Activated T-cell treated with anti-CD3 and anti-CD28 coated beads for 24 hours (primary cell): ENCODE measurements around the gene GLYATL1.
A peak's percentile ranks its signal among the peaks of the same experiment; 100 is the strongest.

Experiments
- DNase-seq: peaks from one replicate; pipeline ENCODE4 v3.0.0-alpha.2; 2020; ENCODE audit warnings: low read depth

GLYATL1 gene, protein sequence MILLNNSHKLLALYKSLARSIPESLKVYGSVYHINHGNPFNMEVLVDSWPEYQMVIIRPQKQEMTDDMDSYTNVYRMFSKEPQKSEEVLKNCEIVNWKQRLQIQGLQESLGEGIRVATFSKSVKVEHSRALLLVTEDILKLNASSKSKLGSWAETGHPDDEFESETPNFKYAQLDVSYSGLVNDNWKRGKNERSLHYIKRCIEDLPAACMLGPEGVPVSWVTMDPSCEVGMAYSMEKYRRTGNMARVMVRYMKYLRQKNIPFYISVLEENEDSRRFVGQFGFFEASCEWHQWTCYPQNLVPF

DNA sequence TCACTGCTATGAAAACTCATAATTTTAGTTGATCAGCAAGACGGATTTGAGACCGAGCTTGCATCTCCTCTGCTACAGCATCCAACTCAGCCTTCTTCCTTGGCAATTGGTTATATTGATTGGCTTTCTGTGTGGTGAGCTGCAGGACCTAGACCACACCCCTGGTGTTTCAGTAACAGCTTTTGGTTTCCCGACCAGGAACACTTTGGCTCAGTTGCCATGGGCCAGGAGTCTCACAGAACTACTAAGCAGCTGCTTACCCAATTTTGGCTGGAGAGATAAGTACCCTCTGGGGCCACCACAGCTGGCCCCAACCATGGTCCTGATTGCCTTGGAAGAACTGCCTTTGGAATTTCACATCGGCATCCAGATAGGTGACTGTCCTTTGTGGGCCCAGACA is at the start of gene GLYATL1:
Gene GLYATL1 (plus strand): TSS at position 212 of the 400 bp plus-strand sequence. CDS start 7,600 bp downstream, outside the sequence.
- no peak for DNase-seq

DNA sequence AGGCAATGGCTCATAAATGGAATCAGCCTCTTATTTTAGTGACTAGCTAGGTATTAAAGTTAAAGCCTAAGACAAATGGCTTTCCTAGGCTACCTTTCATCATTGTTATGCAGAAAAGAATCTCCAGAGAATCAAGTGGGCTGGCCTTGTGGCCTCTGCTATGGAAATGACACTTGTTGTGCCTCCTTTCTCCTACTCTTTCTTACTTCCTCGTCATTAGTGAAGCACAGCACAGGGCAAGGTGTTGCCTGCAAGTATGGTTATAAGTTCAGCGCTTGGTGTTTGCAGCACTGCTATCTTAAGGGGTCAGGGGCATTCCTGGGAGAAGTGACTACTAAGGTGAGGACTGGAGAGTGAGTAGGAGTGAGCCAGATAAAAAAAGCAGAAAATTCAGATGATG is 45.4 kb upstream of the GLYATL1 start:
- no peak for DNase-seq

DNA sequence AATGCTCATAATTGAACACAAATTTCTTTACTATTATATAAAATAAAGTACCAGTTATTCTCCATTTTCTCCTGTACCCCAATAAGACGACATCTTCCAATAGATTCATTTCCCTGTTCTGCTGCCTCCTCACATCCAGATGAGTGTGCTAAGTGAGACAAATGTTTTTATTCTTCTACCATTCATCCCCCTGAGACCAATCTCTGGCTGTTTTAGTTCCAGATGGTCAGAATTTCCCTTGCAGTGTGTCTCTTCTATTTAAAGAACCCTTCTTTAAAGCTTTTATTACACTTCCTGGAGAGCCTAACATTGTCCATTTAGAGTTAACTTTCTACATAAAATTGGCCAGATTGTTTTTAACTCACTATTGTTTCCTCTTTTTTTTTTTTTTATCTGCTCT is 41.2 kb upstream of the GLYATL1 start:
- DNase-seq = no peak

DNA sequence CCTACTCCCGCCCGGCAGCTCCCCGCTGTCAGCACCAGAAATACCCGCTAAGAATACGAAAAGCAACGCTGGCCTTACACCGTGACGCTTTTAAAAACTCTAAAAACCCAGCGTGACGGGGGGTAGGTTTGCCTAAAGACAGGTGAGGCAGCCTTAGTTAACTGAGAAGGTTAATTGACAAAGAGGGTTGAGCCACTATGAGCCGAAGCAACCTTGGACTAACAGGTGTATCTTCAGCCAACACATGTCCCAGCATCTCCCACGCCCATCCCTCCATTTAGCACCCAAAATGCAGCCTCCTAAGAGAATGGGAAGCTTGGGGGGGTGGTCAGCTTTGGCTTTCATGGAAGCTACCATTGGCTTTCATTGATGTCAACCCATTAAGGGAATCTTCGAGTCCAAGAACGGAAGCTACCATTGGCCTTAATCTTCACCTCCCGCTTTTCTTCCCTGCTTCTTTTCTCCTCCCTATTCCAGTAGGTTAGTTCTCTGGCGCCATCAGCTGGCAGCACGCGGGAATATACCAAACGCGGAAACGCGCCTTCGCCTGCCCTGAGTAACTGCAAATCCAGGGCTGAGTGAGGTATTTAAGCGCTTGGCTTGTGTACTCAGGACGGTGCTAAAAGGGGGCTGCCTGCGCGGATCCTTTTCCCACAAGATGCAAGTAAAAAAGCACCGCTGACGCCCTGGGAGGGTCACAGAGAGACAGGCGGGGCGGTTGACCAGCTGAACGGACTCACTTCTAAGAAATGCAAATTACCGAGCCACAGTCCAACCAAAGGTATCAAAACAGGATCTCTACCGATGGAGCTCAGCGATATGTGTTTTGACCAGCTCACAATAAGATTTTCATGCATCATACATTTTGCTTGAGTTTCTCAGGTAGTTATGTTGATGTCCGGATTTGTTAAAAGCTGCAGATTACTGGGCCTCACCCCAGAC is 38.5 kb upstream of the GLYATL1 start:
- DNase-seq = peak; percentile 10

DNA sequence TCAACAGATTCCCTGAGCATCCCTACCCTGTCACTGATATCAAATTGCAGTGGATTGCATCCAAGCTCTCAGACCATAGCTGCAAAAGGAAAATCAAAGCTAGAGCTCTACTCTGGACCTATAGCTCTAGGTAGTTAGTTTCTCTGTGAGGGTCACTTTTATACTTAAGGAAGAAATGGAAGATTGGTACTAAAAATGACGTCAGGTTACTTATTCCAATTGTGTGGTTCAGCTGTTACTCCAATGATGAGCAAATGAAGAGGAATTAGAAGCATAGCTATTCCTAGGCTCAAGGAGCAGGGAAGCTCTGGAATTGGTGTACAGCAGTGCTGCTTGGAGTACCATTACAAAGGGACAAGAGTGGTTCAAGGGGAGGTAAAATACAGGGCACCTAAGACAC is 36.4 kb upstream of the GLYATL1 start:
- DNase-seq = no peak

DNA sequence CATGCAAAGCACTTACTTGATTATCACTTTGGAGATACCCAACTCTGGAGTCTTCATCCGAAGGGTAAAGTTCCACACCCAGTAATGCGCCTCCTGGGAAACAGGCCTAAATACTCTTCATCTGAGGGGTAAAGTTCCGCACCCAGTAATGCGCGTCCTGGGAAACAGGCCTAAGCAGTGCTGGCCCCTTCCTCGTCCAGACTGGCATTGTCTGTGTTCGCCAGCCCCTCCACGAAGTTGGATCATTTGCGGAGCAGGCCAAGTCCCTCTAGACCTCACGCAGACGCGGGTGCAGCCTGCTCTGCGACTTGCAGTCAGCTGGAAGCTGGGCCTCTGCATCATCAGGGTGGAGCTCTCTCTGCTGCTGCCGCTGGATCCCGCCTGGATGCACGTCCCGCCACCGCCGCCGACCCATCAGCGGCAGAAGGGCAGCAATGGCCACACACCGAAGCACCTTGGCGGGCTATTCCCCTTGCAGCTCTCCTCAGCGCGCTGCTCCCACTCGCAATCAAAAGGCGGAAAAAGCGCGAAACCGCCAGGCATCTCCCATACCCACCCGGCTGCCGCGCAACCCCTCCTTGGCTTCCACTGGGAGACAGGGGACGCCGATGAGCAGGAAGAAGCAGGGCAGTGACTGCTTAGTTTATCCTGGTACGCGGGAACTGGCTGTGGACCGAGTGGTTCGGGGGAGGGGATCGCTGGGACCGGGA is 34.1 kb upstream of the GLYATL1 start:
- no peak for DNase-seq

DNA sequence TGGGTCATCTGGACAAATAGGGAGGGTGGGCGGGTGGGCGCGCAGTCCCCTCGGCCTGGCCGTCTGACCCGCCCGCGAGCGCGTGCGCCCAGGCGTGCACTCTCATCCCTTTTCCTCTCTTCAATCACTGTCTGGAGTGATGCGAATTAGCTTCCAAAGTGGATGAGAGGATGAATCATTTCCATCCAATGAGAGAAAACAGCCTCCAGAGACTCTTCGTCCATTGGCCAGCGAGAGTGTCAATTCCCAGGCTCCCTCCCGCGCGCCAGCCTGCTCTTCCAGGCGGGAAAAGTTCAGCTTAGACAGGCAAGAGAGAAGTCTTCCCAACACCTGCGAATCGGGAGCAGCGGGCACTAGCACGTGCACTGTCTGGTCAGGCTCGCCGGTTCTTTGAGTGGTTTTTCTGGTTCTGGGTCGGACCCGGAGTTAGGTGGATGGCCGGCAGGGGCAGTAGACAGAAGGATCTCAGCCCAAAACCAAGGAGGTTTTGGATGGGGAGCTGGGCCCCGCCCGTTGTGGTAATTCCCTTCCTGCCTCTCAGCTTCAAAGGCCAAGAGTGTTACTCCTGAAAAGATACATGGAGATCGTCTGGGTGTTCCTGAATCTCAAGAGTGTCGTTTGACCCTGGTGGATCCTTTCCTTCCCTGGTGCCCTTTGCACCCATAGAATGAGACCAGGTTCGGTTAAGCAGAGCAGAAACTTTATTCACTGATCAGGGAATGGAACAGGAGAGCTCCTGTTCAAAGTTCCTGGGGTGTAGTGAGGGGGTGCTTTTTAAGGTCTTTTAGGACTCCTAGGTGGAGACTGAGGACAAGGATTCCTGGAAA is 33.4 kb upstream of the GLYATL1 start:
- no peak for DNase-seq

DNA sequence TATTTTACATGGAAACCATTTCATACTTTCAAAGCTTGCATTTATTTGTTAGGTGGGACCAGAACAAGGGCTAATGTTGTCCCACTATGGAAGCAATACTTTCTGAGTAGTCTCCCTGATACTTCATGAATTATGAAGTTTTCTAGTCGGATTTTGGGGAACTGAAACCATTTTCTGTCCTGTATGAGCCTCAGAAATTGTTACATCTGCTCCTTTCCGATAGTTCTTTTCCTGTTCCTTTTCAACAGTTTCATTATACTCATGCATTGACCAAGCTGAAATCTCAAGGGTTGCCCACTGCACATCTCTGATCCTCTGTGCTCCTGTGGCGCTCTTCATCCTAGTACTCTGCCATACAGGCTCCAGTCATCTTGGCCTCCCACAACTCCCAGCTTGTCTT is 31.5 kb upstream of the GLYATL1 start:
- no peak for DNase-seq

DNA sequence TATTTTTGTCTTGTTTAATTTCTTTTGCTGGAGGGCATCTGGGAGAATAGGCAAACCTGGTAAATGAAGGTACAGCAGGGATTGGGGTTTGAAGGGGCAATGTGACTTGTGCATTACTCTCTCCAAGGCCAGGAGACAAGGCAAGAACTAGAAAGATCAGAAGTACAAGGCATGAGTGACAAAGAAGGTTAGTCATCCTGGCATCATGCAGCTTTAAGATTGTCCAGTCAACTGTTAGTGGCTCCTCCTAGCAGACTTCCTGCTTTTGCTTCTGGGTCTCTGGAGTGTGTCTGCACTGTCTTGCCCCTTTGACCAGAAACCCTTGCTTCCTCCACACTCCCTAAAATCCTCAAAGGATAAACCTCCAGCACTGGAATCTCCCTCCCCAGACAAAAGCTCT is 27.2 kb upstream of the GLYATL1 start:
- DNase-seq = no peak

DNA sequence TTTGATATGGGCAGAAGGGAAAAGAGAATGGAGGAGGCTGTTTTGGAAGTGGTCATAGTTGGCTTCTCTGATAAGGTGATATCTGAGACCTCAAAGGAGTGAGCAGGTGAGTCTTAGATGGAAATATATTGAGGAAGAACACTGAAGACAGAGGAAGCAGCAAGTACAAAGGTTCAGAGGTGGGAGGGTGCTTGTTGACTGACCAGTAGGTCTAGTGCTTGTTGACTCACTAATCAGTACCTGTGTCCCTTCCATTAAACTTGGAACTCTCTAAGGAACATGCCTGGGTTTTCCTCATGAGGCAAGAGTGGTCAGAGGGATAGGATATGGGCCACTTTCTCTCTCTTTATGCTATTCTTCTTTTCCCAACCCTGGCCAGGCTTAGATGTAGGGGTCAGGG is 25.6 kb upstream of the GLYATL1 start:
- no peak for DNase-seq

DNA sequence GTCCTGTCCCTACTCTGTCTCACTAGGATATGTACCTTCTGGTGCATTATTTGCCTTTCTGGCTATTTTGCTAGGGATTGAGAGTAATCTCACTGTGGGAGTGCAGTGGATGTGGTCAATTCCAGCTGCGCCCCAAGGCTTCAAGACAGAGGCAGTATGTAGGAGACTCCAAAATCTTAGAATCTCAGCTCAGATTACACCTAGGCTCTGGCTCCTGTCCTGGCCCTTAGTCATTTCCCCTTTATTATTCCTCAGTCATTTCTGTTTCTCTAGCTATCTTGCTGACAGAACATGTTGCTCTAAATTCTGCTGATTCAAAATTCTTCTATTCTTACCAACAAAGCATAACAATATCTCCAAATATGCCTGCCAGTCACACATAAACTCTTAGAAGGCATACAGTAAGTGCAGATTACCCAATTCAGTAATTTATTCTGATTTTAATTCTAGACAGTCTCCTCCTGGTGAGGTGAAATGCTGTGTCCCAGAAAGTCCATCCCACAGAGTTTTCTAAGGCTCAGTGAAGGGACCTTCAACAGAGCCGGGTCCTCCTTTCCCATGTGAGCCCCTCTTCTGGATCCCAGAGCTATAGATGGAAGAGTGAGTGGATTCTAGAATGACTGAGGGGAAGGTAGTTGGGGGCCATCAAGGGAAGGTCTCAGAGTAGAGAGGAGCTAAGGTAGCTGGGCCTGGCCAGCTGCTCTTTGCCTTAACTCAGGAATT is 24.3 kb upstream of the GLYATL1 start:
- no peak for DNase-seq

DNA sequence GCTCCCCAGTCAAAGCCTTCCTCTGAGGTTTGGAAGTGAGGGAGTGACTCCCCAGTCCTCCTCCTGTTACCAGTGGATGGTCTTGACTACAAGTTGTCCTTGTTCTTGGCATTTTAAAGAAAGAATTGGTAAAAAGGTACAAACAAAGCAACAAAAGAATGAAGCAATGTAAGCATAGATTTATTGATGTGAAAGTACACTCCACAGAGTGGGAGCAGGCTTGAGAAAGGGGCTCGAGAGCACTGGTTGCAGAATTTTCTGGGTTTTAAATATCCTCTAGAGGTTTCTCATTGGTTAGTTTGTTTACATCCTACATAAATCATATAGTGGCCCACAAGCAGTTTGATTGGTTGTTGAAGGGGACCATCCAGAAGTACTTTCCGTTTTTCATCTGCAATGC is 22.7 kb upstream of the GLYATL1 start:
- DNase-seq = no peak

DNA sequence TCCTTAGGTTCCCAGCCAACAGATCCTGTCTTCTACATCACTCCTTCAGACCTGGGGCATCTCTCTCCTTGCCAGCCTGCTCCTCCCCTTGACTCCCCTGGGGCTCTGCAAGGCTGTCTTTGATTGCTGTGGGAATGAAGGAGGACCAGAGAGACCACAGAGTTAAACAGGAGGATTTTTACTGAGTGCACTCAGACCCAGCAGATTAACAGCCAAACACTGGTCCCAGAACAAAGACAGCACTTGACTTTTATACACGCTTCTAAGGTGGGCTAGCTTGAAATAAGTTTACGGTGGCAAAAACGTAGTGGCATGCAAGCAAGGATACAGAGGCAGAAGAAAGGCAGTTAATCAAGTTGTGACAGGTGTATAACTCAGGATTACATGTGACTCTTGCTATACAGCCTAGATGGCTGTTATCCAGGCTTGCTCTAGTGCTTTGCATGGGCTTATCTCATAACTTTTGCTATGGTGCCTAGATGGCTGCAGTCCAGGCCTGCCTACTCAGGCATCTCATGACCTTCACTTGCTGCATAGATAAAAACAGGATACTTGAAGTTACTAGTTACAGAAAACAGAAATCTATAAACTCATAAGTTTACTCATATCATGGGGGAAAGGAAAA is 22.0 kb upstream of the GLYATL1 start:
- DNase-seq = no peak

DNA sequence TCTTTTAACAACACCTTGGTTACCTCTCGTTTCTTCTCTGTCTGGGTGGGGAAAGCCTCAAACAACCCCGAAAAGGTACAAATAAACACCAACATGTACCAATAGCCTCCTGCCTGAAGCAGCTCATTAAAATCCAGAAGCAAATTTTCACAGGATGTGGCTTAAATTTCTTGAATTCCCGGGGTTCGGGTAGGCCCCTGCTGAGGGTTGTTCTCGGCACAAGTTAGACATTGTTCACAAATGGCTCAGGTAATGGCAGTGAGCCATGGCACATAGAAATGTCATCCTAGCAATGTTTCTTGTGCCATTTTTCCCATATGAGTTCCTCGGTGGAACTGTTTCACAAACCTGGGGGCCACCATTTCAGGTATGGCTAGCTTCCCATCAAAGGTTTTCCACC is 19.7 kb upstream of the GLYATL1 start:
- DNase-seq = no peak

DNA sequence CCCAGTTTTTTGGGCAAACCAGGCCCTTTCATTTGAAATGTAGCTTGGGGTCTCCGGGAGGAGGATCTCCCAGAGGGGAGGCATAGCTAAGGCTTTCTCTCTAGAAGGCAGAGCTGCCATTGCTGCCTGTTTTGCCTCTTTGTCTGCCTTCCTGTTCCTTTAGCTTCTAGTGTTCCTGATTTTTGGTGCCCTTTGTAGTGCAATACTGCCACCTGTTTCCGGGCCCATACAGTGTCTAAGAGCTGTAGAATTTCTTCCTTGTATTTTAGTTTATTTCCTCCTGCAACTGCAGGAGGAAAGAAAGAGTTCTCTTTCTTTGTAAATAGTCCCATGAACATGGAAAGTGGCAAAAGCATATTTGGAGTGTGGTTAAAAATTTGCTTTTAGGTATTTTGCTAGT is 19.3 kb upstream of the GLYATL1 start:
- DNase-seq = no peak

DNA sequence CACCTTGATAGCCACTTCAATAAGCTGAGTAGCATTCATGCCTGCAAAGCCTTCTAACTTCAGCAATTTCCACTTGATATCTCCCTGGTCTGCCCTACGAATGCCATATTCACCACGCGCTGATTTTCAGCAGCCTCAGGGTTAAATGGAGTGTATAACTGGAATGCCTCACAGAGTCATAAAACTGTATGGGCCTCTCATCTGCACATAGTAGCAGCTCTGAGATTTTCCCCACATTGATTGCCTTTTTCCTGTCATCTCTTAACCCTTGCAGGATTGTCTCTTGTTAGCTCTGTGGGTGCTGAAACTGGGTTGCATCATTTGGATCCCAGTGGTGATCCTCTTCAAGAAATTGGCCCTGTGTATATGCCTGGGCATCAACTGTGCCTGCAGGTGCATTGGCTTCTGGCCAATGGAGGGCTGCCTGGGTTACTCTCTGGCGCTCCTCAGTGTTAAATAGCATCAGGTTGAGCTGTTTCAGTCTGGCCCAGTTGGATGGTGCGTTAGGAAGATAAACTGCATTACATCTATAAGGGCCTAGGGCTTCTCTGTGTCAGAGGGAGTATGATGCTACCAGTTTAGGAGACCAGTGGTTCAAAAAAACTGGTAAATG is 17.4 kb upstream of the GLYATL1 start:
- DNase-seq = no peak

DNA sequence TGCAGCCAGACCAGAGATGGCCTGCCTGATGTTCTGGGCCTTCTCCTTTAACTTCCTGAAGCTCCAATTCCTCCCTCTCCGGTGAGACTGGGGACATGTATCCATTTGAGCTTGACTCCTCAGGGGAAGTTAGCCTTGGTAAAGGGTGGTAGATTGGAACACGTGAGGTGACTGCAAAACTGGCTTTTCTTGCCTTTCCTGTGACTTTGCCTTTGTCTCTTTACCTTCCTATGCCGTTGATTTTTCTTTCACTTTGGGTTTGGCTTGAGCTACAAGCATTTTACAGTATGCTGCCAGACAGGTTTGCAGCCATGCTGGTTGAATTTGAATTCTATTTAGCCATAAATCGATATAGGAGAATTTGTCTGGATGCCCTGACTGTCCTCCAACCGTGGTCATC is 16.8 kb upstream of the GLYATL1 start:
- DNase-seq = no peak

DNA sequence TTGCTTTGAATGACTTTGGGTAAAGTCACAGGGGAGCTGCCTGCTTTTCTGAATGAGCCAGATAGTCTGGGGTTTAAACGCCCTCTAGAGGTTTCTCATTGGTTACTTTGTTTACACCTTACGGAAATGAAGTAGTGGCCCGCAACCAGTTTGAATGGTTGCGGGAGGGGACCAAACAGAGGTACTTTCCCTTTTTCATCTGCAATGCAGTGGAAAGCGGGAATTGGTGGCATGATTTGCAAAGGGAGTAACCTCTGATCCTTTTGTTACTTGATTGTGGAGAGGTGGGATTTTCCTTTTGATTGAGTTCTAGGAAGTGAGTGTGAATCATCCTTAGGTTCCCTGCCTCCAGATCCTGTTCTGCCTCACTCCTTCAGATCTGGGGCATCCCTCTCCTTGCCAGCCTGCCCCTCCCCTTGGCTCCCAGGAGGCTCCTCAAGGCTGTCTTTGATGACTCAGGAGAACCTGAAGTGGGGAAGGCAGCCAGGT is 15.9 kb upstream of the GLYATL1 start:
- no peak for DNase-seq

DNA sequence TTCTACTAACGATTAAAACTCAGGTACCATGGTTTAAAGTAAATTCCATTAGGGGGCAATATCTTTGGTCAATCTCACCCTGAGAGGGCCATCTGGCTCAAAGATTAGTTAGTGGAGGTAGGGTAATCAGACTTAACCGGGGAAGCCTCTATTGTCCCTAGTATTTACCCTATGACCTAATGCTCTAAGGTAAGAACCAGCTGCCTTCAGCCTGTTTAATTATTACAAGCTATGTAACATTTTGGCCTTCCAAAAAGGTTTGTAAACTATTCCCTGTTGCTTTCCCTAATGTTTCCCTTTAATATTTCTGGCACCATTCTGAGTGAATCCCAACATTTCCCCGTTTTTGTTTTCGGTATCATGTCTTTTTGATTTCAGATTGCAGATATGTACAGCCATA is 15.1 kb upstream of the GLYATL1 start:
- DNase-seq = no peak

DNA sequence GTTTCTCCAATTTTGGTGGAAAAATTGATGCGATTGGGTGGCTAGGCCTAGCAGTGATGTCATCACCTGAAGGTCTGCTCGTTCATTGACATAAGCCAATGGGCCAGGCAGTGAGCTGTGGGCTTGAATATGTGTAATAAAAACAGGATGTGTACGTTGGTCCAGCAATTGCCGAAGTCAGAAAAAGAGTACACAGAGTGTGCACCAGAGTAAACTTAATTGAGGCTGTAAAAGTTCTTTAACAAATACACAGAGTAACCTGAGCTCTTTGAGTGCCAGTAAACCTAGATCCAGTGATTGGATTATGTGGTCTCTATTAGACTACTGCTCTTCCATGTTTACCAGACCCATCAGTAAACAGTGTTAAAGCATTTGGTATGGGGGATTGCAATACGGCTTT is 13.0 kb upstream of the GLYATL1 start:
- DNase-seq = no peak
